ENCODE results near the gene RRP15.

Gene RRP15

DNA sequence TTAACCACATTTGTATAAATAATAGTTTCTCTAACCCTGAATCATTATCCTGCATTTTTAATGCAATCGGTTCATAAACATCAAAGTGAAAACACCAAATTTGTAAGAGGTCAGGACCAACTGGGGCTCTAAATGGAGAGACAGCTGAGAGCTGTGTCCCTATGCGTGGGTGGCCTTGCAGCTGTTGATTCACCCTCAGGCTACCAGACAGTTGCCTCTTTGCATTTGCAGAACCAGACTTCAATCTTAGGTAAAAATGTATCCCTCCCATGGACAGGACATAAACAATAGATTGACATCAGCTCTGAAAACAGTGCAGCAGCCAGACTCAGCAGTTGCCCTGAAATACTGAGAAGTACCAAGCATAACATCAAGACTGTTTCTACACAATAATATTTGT, 51.2 kb downstream of the RRP15 start:
- TF ChIP-seq, protein P1, sequence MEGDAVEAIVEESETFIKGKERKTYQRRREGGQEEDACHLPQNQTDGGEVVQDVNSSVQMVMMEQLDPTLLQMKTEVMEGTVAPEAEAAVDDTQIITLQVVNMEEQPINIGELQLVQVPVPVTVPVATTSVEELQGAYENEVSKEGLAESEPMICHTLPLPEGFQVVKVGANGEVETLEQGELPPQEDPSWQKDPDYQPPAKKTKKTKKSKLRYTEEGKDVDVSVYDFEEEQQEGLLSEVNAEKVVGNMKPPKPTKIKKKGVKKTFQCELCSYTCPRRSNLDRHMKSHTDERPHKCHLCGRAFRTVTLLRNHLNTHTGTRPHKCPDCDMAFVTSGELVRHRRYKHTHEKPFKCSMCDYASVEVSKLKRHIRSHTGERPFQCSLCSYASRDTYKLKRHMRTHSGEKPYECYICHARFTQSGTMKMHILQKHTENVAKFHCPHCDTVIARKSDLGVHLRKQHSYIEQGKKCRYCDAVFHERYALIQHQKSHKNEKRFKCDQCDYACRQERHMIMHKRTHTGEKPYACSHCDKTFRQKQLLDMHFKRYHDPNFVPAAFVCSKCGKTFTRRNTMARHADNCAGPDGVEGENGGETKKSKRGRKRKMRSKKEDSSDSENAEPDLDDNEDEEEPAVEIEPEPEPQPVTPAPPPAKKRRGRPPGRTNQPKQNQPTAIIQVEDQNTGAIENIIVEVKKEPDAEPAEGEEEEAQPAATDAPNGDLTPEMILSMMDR (IDR thresholded peaks at IDR 0.05; ENCODE audit: insufficient read depth, low read length, missing control alignments): no peak
- no peak for DNase-seq (ENCODE audit: low read depth, low spot score)
- ChIA-PET POLR2A (no interaction called here), CTCF (interaction anchor here (1.2 to 1.6 kb wide), 3 partner anchors 37 to 1476 kb away, joined by 3 to 6 read pairs (median 5); no protein-coding TSS in a partner anchor)
- H3K4me3 ChIP-seq (ENCODE audit: low read depth, low read length): no peak overlapping the region

DNA sequence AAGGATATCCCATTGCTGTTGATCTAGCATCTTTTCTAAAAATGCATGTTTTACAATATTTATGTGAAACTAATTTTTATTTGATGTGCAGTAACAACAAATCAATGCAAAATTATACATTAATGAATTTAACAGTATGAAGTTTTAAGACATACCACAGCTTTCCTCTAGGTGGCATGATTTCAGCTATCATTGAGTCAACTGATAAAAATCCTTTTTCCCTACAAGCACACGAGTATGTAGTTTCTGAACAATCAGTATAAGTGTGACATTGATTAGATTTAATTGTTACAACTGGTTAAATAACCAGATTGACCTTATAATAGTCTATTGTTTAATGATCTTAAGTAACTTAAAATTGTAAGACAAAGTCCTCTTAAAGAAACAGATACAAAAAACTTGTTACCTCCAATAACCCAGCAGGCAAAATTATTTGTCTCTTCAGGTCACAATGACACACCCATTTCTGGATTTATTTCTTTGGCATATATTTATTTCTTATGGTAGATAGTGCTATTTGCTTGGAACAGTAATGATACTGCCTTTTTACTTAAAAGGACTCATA, 54.3 kb downstream of the RRP15 start:
- no peak overlapping the region for H3K4me3 ChIP-seq (ENCODE audit: low read depth, low read length)
- ChIA-PET POLR2A (no interaction called here), CTCF (interaction anchor here (0.6 to 2.2 kb wide), 26 partner anchors 8 to 1473 kb away, joined by 3 to 15 read pairs (median 4); no protein-coding TSS in a partner anchor)
- TF ChIP-seq, protein P1 (IDR thresholded peaks at IDR 0.05; ENCODE audit: insufficient read depth, low read length, missing control alignments): peak; percentile 61
- no peak for DNase-seq (ENCODE audit: low read depth, low spot score)

DNA sequence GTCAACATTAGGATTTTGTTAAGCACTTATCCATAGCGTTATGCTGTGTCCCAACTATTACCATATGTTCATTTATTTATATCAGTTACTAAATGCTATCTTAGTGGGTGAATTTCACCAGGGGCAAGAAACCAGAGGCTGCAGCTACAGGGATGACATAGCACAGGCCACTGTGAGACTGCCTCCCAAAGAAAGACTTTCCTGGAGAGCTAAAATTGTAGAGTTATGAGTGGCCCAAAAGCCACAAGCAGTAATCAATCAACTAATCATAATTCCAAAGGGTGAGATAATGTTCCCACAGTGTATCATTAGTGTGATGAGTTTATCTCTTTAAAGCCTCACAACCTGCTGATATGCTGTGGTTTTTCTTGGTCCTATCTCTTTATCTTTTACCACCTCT, 56.2 kb downstream of the RRP15 start:
- H3K4me3 ChIP-seq (ENCODE audit: low read depth, low read length): no peak overlapping the region
- TF ChIP-seq, protein P1 (IDR thresholded peaks at IDR 0.05; ENCODE audit: insufficient read depth, low read length, missing control alignments): no peak
- ChIA-PET CTCF (interaction anchor here (1.2 kb wide), 1 partner anchor 179 kb away, joined by 3 read pairs; no protein-coding TSS in a partner anchor), POLR2A (no interaction called here)
- no peak for DNase-seq (ENCODE audit: low read depth, low spot score)

DNA sequence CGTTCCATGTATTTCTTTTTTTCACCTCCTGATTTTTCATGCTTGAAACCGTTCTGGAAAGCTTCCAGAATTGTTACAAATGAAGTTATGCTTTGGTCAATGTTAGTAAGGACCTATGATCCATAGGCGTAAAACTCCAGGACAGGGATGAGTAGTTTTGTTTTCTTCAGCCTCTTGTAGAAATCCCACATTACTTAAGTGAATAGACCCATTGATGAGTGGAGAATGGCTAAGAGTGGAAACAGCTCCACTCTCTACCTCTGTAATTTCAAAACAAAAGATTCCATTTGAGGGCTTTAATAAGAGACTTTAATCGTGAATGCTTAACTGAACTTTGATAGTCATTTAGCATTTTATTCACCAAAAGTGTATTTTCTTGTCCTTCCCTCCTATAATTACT, 57.0 kb downstream of the RRP15 start:
- ChIA-PET CTCF (interaction anchor here (1.2 kb wide), 1 partner anchor 179 kb away, joined by 3 read pairs; no protein-coding TSS in a partner anchor), POLR2A (interaction anchor here (0.5 kb wide), 1 partner anchor 57 kb away, joined by 3 read pairs; the partner anchor contains the start of gene RRP15)
- TF ChIP-seq, protein P1 (IDR thresholded peaks at IDR 0.05; ENCODE audit: insufficient read depth, low read length, missing control alignments): no peak
- no peak for DNase-seq (ENCODE audit: low read depth, low spot score)
- no peak overlapping the region for H3K4me3 ChIP-seq (ENCODE audit: low read depth, low read length)

DNA sequence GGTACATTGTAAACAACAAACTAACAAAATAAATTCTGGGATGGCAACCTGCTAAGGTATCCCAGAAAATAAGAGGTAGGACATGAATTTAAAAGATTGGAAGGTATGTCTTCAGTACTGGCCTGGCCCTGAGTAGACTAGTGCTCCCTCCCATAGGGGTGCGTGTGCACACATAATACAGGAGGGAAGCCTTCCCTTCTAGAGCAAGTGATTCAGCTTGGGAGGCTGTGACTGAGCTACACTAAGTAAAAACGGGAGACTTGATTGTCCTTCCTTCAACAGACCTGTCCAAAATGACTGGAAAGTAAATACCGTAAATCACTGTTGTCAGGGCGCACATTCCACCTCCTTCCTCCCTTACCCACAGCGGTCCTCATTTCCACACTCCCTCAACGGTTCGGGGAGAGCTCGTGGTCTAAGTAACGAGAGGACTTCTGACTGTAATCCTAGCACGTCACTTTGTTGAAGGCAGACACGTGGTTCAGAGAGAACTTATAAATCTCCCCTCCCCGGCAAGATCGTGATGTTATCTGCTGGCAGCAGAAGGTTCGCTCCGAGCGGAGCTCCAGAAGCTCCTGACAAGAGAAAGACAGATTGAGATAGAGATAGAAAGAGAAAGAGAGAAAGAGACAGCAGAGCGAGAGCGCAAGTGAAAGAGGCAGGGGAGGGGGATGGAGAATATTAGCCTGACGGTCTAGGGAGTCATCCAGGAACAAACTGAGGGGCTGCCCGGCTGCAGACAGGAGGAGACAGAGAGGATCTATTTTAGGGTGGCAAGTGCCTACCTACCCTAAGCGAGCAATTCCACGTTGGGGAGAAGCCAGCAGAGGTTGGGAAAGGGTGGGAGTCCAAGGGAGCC, 60.0 kb downstream of the RRP15 start, which contains the start of gene TGFB2:
Gene TGFB2 (plus strand): TSS at position 523 of the 859 bp plus-strand sequence. CDS start 1,366 bp downstream, outside the sequence.
- POLR2A ChIA-PET: interaction anchor here (0.7 to 2.9 kb wide), 20 partner anchors 11 to 1446 kb away, joined by 3 to 19 read pairs (median 4); no protein-coding TSS in a partner anchor
- CTCF ChIA-PET: interaction anchor here (0.7 to 5.2 kb wide), 13 partner anchors 15 to 1467 kb away, joined by 3 to 22 read pairs (median 3); no protein-coding TSS in a partner anchor
- TF ChIP-seq, protein P1 (IDR thresholded peaks at IDR 0.05; ENCODE audit: insufficient read depth, low read length, missing control alignments): peak; percentile 3
- peak within 1 kb of the TSS; percentile 75 for H3K4me3 ChIP-seq (ENCODE audit: low read depth, low read length)
- no peak for DNase-seq (ENCODE audit: low read depth, low spot score)
